HG03378 (cell line): ENCODE data around the gene ATP5PD.
"Not testable (repeated sequence)": the region's sequence is repeated elsewhere in the genome, so short reads cannot be mapped to it uniquely, and the experiment has no call there.

Source experiments
- ATAC-seq: cut with Tn5 transposase; IDR thresholded peaks from one replicate; pipeline ENCODE4 v1.9.1; 2021; ENCODE audit warnings: mild to moderate bottlenecking, moderate library complexity; ENCODE audit not compliant: unreplicated experiment

ATP5PD gene

GRCh38 chr17:75077496-75078283 is 30.9 kb upstream of the ATP5PD start:
- ATAC-seq = no peak

- no peak for ATAC-seq
Observed at GRCh38 chr17:75077072-75077495, 30.3 kb upstream of the ATP5PD start.

- ATAC-seq = no peak
Observed at GRCh38 chr17:75075597-75076336, 29.0 kb upstream of the ATP5PD start.

GRCh38 chr17:75074532-75074931 is 27.8 kb upstream of the ATP5PD start:
- no peak for ATAC-seq

- no peak for ATAC-seq
Observed at GRCh38 chr17:75073618-75074047, 26.9 kb upstream of the ATP5PD start.

- not testable (repeated sequence) for ATAC-seq
Observed at GRCh38 chr17:75072909-75073308, 26.1 kb upstream of the ATP5PD start.

GRCh38 chr17:75071478-75072271 is 24.9 kb upstream of the ATP5PD start:
- ATAC-seq = not testable (repeated sequence)

GRCh38 chr17:75069783-75070182 is 23.0 kb upstream of the ATP5PD start:
- ATAC-seq = no peak

- ATAC-seq = no peak
Observed at GRCh38 chr17:75068750-75069149, 22.0 kb upstream of the ATP5PD start.

- no peak for ATAC-seq
Observed at GRCh38 chr17:75067856-75068255, 21.1 kb upstream of the ATP5PD start.

GRCh38 chr17:75065562-75066151 is 18.9 kb upstream of the ATP5PD start:
- no peak for ATAC-seq

GRCh38 chr17:75064867-75065561 is 18.2 kb upstream of the ATP5PD start:
- ATAC-seq = no peak

- no peak for ATAC-seq
Observed at GRCh38 chr17:75064460-75064859, 17.7 kb upstream of the ATP5PD start.

- no peak for ATAC-seq
Observed at GRCh38 chr17:75064040-75064439, 17.3 kb upstream of the ATP5PD start.

GRCh38 chr17:75063626-75064025 is 16.9 kb upstream of the ATP5PD start:
- no peak for ATAC-seq

GRCh38 chr17:75063201-75063600 is 16.4 kb upstream of the ATP5PD start:
- no peak for ATAC-seq

- no peak for ATAC-seq
Observed at GRCh38 chr17:75061618-75062017, 14.8 kb upstream of the ATP5PD start.

- ATAC-seq = no peak
Observed at GRCh38 chr17:75061055-75061438, 14.3 kb upstream of the ATP5PD start.

- ATAC-seq = no peak
Observed at GRCh38 chr17:75060434-75061054, 13.8 kb upstream of the ATP5PD start.
